Duodenal mucosa (tissue), 2 donors: ENCODE data around the gene ACAD9.

Experiments used
- H3K27ac ChIP-seq: one replicate; pipeline ENCODE4 v1.7.0; 2013; ENCODE audit warnings: low read depth, low read length
- H3K27me3 ChIP-seq, 2 donors: one replicate each; pipeline ENCODE4 v1.7.0; 2013; ENCODE audit warnings: low read length in 2 of 2, control low read depth in 1 of 2; ENCODE audit not compliant: insufficient read depth in 2 of 2, control insufficient read depth in 1 of 2
- H3K36me3 ChIP-seq, 2 donors: one replicate each; pipeline ENCODE4 v1.7.0; 2013; ENCODE audit warnings: low read length in 2 of 2, control low read depth in 1 of 2; ENCODE audit not compliant: insufficient read depth in 2 of 2, control insufficient read depth in 1 of 2
- H3K4me1 ChIP-seq, 2 donors: one replicate each; pipeline ENCODE4 v1.7.0; 2013; ENCODE audit warnings: low read length in 2 of 2, control low read depth in 1 of 2; ENCODE audit not compliant: insufficient read depth in 2 of 2, control insufficient read depth in 1 of 2
- H3K4me3 ChIP-seq, 2 donors: one replicate each; pipeline ENCODE4 v1.7.0; 2013; ENCODE audit warnings: low read length in 2 of 2, low read depth in 1 of 2
- H3K9ac ChIP-seq, 2 donors: one replicate each; pipeline ENCODE4 v1.7.0; 2013; ENCODE audit warnings: low read length in 2 of 2, low read depth in 1 of 2
- H3K9me3 ChIP-seq, 2 donors: one replicate each; pipeline ENCODE4 v1.7.0; 2013; ENCODE audit warnings: low read length in 2 of 2, control low read depth in 1 of 2; ENCODE audit not compliant: control insufficient read depth in 1 of 2

The ACAD9 gene

DNA sequence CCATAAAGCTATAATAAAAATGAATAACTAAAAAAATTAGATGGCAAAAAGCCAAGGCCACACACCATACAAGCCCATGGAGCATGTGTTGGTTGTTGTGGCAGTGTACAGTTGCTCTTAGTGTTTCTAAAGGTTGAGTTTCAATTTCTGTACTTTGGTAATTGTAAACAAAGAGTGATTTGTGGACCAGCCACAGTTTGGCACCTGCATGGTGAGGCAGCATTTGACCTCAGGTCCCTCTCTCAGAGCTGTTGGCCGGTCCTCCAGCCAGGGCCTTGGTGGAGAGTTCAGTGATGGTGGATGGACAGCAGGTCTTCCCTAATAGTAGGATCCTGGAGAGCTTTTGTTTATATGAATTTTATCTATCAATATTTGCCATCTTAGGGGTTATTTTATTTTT is 5.6 kb downstream of the ACAD9 start:
- Histone ChIP-seq H3K27ac (no peak overlapping the region), H3K36me3 (peaks cover 0 to 41% of the 10 kb centered on the region in 2 donors), H3K27me3 (no peaks in the 10 kb centered on the region), H3K9me3 (no peaks in the 10 kb centered on the region), H3K4me1 (peaks cover 20 to 25% of the 10 kb centered on the region in 2 donors), H3K9ac (no peak overlapping the region), H3K4me3 (no peak overlapping the region)

DNA sequence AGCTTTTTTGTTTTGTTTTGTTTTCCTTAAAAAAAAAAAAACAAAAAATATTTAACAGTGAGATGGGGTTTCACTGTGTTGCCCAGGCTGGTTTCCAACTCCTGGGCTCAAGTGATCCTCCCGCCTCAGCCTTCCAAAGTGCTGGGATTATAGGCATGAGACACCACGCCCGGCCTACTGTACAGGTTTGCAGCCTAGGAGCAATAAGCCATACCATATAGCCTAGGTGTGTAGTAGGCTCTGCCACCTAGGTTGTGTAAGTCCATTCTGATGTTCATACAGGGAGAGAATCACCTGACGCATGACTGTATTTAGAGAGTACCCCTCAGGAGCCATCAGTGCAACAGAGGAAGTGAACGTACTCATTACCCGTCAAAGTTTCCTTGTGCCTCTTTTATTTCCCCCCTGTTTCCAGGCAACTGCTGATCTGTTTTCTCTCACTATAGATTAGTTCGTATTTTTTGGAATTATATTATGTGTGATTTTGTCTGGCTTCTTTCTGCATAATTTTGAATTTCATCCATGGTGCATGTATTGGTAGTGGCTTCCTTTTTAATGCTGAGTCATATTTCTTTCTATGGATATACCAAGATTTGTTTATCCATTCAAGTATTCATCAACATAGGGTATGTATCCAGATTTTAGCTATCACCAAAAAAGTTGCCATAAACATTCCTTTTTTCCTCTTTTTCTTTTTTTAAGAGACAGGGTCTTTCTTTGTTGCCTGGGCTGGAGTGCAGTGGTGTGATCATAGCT is 9.9 kb downstream of the ACAD9 start:
- Histone ChIP-seq H3K9me3 (no peaks in the 10 kb centered on the region), H3K4me3 (no peak overlapping the region), H3K4me1 (no peaks in the 10 kb centered on the region), H3K27ac (no peak overlapping the region), H3K36me3 (peaks cover 6 to 40% of the 10 kb centered on the region in 2 donors), H3K9ac (no peak overlapping the region), H3K27me3 (no peaks in the 10 kb centered on the region)

DNA sequence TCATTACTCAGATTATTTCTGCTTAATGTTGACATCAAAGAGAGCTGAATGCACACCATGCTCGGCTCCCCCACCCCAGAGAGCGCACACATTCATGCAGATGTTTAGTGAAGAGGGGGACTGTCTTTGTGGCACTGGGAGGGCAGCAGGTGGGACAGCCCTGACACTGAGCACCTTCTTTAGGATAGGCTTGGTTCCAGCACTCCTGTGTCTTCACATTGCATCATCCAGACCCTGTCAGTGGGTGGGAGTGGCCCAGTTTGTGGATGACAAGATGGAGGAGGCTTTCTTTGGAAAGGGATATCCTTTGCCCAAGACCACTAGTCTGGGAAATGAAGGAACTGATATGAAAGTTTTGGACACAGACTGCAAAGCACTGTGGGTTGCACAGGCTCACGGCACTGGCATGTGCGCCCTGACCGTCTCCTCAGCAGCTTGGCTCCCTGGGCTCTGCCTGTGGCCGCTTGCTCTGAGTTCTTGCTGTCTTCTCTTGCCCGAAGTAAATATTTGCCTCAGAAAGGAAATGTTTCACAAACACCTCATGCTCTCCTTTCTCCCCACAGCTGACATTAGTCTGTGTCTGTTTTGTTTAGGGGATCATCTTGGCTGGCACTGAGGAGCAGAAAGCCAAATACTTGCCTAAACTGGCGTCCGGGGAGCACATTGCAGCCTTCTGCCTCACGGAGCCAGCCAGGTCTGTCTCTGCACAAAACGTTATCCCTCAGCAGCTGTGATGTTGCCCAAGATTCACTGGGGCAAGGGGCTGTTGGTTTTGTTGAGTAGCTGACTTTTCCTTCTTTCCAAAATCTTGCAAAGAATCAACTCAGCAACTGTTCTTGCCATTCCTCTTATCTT is 16.6 kb downstream of the ACAD9 start:
- Histone ChIP-seq H3K4me3 (no peak overlapping the region), H3K9me3 (no peaks in the 10 kb centered on the region), H3K9ac (no peak overlapping the region), H3K27me3 (no peaks in the 10 kb centered on the region), H3K36me3 (peaks cover 51 to 75% of the 10 kb centered on the region in 2 donors), H3K27ac (no peak overlapping the region), H3K4me1 (no peaks in the 10 kb centered on the region)

DNA sequence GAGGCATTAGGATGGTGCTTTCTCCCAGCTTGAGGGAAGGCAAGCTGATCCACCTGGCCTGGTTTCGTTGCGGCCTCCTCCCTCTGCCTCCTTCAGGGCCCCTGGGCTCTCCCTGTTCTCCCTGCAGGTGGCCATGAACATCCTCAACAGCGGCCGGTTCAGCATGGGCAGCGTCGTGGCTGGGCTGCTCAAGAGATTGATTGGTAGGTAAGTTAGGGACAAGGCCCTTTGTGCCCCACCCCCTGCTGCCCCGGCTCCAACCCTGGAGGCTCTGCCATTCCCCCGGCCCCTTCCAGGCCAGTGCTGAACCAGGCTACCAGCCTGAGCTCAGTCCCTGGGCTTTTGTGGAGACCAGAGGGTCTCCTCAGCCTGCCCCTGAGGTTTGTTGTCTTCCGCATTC is 23.0 kb downstream of the ACAD9 start:
- H3K4me3 ChIP-seq, result no peak overlapping the region
- no peaks in the 10 kb centered on the region for H3K9me3 ChIP-seq
- peaks cover 72 to 93% of the 10 kb centered on the region in 2 donors for H3K36me3 ChIP-seq
- no peak overlapping the region for H3K27ac ChIP-seq
- H3K9ac ChIP-seq, result no peak overlapping the region
- H3K4me1 ChIP-seq, result no peaks in the 10 kb centered on the region
- no peaks in the 10 kb centered on the region for H3K27me3 ChIP-seq

DNA sequence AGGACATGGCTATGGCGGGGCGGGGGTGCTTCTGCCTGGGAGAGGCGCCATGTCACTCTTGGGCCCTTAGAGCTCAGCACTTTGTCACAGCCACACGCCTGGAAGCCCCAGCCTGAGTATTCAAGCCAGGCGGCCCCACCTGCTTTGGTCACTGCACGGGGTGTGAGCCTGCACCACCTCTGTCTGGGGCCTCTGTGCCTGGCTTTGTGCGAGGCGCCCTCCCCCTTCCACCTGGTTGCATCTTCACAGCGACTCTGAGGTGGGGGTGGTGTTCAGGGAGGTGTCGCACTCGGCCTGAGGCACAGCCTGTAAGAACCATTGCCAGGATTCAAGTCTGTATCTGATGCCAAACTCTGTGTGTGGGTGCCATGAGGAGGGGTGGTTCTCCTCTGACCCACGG is 24.1 kb downstream of the ACAD9 start:
- Histone ChIP-seq H3K27me3 (no peaks in the 10 kb centered on the region), H3K27ac (no peak overlapping the region), H3K9ac (no peak overlapping the region), H3K4me1 (no peaks in the 10 kb centered on the region), H3K4me3 (no peak overlapping the region), H3K9me3 (no peaks in the 10 kb centered on the region), H3K36me3 (peaks cover 70 to 93% of the 10 kb centered on the region in 2 donors)

DNA sequence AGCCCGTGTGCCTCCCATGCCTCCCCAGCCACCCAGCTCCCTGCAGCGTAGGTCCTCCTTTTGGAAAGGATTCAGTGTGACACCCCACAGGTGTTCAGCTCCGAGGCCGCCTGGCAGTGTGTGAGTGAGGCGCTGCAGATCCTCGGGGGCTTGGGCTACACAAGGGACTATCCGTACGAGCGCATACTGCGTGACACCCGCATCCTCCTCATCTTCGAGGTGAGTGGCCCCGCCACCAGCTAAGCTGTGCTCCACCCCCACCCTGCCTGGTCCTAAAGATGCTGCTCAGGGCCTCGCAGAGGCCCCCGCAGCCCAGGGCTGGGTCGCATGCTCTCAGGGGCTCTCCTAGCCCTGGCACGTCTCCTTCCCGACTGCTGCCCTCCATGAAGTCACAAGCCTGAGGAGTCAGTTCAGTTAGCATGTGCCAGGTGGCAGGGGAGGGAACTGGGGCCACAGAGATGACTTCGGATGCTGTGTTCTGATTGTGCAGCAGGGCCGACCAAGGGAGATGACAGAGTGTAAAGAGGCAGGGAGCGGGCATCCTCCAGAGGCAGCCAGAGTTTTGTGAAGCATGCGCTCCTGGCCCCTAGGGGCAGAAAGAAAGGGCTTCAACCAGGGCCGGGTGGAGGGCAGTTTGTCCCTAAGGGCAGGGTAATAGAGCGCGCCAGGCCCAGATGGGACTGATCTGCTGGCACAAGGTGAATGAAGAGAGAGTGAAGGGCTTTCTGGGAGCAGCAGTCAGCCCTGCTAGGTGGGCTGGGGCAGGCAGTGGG is 26.8 kb downstream of the ACAD9 start:
- Histone ChIP-seq H3K27me3 (no peaks in the 10 kb centered on the region), H3K9me3 (no peaks in the 10 kb centered on the region), H3K9ac (no peak overlapping the region), H3K36me3 (peaks cover 69 to 95% of the 10 kb centered on the region in 2 donors), H3K4me3 (no peak overlapping the region), H3K4me1 (no peaks in the 10 kb centered on the region), H3K27ac (no peak overlapping the region)

DNA sequence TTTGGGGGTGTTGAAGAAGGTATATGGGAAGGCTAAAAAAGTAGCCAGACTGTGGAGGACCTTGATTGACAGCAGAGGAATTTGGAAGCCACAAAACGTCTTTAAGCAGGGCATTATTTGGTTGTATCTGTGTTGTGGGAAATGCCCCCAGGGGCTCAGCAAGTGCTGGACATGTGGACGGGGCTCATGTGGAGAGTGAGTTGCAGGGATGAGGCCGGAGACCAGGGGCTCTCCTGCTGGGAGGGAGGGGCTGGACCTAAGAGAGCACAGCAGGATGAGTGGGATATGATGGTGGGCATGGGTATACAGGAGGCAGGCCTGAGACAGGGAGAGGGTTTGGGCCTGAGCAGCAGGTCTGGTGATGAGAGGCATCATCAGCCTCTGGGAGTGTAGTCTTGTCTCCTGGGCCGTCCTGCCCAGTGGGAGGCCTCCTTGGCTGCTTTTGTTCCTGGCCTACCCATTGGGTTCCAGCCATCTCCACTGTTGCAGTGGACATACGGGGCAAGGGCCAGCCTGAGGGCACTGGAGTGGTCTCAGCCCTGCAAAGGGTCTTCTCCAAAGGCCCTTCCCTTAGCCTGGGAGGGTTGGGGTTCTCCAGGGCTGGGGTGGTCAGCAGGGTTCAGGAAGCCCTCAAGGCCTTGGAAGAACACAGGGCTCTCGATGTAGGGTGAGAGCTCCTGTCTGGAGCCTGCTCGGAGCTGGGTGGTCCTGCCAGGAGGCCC is 27.5 kb downstream of the ACAD9 start:
- no peak overlapping the region for H3K9ac ChIP-seq
- H3K36me3 ChIP-seq, result peaks cover 64 to 95% of the 10 kb centered on the region in 2 donors

DNA sequence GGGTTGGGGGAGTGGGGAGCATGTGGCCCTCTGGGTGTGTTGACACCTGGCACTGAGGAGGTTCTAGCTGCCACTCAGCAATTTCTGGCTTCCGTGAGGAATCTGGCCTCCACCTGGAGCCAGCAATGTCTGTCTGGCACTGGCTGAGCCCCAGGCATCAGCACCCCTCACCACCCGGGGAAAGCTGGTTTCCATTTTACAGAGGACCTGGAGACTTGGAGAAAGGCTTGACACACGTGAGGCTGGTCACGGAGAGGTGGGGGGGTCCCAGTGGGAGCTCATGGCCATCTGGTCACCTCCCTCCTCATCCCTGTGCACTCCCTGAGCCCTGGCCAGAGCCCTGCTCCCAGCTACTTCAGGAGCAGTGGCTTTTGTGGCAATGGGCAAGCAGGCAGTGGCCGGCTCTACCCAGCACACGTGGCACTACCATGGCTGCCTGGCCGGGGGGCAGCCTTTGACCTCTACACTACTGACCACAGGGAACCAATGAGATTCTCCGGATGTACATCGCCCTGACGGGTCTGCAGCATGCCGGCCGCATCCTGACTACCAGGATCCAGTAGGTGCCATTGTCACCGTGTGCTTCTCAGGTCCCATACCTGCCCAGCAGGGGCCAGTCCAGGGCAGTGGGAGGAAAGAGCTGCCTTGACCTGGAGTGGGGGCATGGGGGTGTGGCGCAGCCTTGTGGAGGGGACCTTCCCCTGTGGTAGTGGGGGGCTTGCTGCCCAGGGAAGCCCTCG is 28.5 kb downstream of the ACAD9 start:
- no peak overlapping the region for H3K9ac ChIP-seq
- no peak overlapping the region for H3K27ac ChIP-seq
- H3K9me3 ChIP-seq, result no peaks in the 10 kb centered on the region
- H3K4me3 ChIP-seq, result no peak overlapping the region
- no peaks in the 10 kb centered on the region for H3K27me3 ChIP-seq
- H3K36me3 ChIP-seq, result peaks cover 66 to 95% of the 10 kb centered on the region in 2 donors
- H3K4me1 ChIP-seq, result no peaks in the 10 kb centered on the region

More for the DNA sequence above, 27.5 kb downstream of the ACAD9 start:
- H3K9me3 ChIP-seq, result no peaks in the 10 kb centered on the region
- H3K27me3 ChIP-seq, result no peaks in the 10 kb centered on the region
- no peak overlapping the region for H3K27ac ChIP-seq
- H3K4me1 ChIP-seq, result no peaks in the 10 kb centered on the region
- no peak overlapping the region for H3K4me3 ChIP-seq

DNA sequence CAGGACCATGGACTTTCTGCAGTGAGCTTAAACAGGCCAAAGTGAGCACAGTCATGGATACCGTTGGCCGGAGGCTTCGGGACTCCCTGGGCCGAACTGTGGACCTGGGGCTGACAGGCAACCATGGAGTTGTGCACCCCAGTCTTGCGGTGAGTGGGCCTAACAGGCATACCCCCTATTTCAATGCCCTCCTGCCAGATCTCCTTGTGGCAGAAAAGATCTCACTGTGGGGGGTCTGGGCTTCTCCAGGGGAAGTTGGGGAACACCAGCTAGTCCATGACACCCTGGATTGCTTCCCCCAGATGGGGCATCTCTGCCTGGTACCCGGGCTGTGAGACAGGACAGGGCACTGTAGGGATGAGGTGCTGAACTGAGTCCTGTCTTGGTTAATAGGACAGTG is 29.5 kb downstream of the ACAD9 start:
- no peak overlapping the region for H3K9ac ChIP-seq
- no peaks in the 10 kb centered on the region for H3K9me3 ChIP-seq
- peaks cover 72 to 96% of the 10 kb centered on the region in 2 donors for H3K36me3 ChIP-seq
- no peaks in the 10 kb centered on the region for H3K4me1 ChIP-seq
- no peak overlapping the region for H3K4me3 ChIP-seq
- H3K27me3 ChIP-seq, result no peaks in the 10 kb centered on the region
- no peak overlapping the region for H3K27ac ChIP-seq
